Adipocyte (in vitro differentiated cells): ENCODE results near the gene KMT2E.

ENCODE experiments used
- DNase-seq: peaks from one replicate; pipeline ENCODE4 v3.0.0-alpha.2; 2015; ENCODE audit warnings: low read depth
- H3K27me3 ChIP-seq: replicated peaks from 2 replicates; pipeline ENCODE4 v1.7.0; 2013; ENCODE audit warnings: mild to moderate bottlenecking, low read length, moderate library complexity; ENCODE audit not compliant: control insufficient read depth, insufficient read depth
- H3K36me3 ChIP-seq: 2 replicates; pipeline ENCODE4 v1.7.0; 2013; ENCODE audit warnings: low read length, mild to moderate bottlenecking, moderate library complexity; ENCODE audit not compliant: control insufficient read depth, insufficient read depth, severe bottlenecking
- H3K4me1 ChIP-seq: 2 replicates; pipeline ENCODE4 v1.7.0; 2013; ENCODE audit warnings: mild to moderate bottlenecking, low read length, moderate library complexity; ENCODE audit not compliant: control insufficient read depth, insufficient read depth
- H3K4me3 ChIP-seq: 2 replicates; pipeline ENCODE4 v1.7.0; 2013; ENCODE audit warnings: mild to moderate bottlenecking, low read length, moderate library complexity
- H3K9ac ChIP-seq: 2 replicates; pipeline ENCODE4 v1.7.0; 2013; ENCODE audit warnings: mild to moderate bottlenecking, low read length, moderate library complexity
- H3K9me3 ChIP-seq: 2 replicates; pipeline ENCODE4 v1.7.0; 2013; ENCODE audit warnings: mild to moderate bottlenecking, low read length, moderate library complexity; ENCODE audit not compliant: control insufficient read depth

KMT2E gene

GRCh38 chr7:105094966-105095365 is 81.0 kb downstream of the KMT2E start:
- no peak overlapping the region for H3K4me3 ChIP-seq
- H3K27me3 ChIP-seq: no peaks in the 10 kb centered on the region
- no peak for DNase-seq
- H3K9ac ChIP-seq: no peak overlapping the region
- no peaks in the 10 kb centered on the region for H3K9me3 ChIP-seq
- peaks cover 72% of the 10 kb centered on the region for H3K36me3 ChIP-seq
- H3K4me1 ChIP-seq: peaks cover 9% of the 10 kb centered on the region

GRCh38 chr7:105096306-105096705 is 82.3 kb downstream of the KMT2E start:
- peaks cover 4% of the 10 kb centered on the region for H3K4me1 ChIP-seq
- DNase-seq: no peak
- no peak overlapping the region for H3K4me3 ChIP-seq
- no peaks in the 10 kb centered on the region for H3K27me3 ChIP-seq
- peaks cover 74% of the 10 kb centered on the region for H3K36me3 ChIP-seq
- no peaks in the 10 kb centered on the region for H3K9me3 ChIP-seq
- H3K9ac ChIP-seq: no peak overlapping the region

- DNase-seq: peak; percentile 88
- Histone ChIP-seq H3K9ac (no peak overlapping the region), H3K9me3 (no peaks in the 10 kb centered on the region), H3K27me3 (no peaks in the 10 kb centered on the region), H3K36me3 (peaks cover 76% of the 10 kb centered on the region), H3K4me1 (peaks cover 5% of the 10 kb centered on the region), H3K4me3 (no peak overlapping the region)
These were observed 83.6 kb downstream of the KMT2E start for GRCh38 chr7:105097619-105098018.

GRCh38 chr7:105098863-105099515 is 85.0 kb downstream of the KMT2E start:
- Histone ChIP-seq H3K4me1 (peaks cover 9% of the 10 kb centered on the region), H3K9ac (no peak overlapping the region), H3K27me3 (no peaks in the 10 kb centered on the region), H3K9me3 (no peaks in the 10 kb centered on the region), H3K4me3 (no peak overlapping the region), H3K36me3 (peaks cover 77% of the 10 kb centered on the region)
- no peak for DNase-seq

GRCh38 chr7:105101864-105102263 is 87.9 kb downstream of the KMT2E start:
- Histone ChIP-seq H3K27me3 (no peaks in the 10 kb centered on the region), H3K36me3 (peaks cover 83% of the 10 kb centered on the region), H3K9me3 (no peaks in the 10 kb centered on the region), H3K9ac (no peak overlapping the region), H3K4me1 (peaks cover 9% of the 10 kb centered on the region), H3K4me3 (no peak overlapping the region)
- DNase-seq: no peak

- Histone ChIP-seq H3K9ac (peak overlapping the region; percentile 9), H3K4me3 (no peak overlapping the region), H3K9me3 (no peaks in the 10 kb centered on the region), H3K36me3 (peaks cover 90% of the 10 kb centered on the region), H3K4me1 (peaks cover 9% of the 10 kb centered on the region), H3K27me3 (no peaks in the 10 kb centered on the region)
- peak; percentile 20 for DNase-seq
These were observed 88.8 kb downstream of the KMT2E start for GRCh38 chr7:105102557-105103352.

GRCh38 chr7:105105579-105105978 is 91.6 kb downstream of the KMT2E start:
- Histone ChIP-seq H3K4me1 (peaks cover 6% of the 10 kb centered on the region), H3K9ac (no peak overlapping the region), H3K9me3 (no peaks in the 10 kb centered on the region), H3K27me3 (no peaks in the 10 kb centered on the region), H3K4me3 (no peak overlapping the region), H3K36me3 (peaks cover 94% of the 10 kb centered on the region)
- no peak for DNase-seq

- Histone ChIP-seq H3K4me1 (peaks cover 6% of the 10 kb centered on the region), H3K9me3 (no peaks in the 10 kb centered on the region), H3K9ac (no peak overlapping the region), H3K36me3 (peaks cover 94% of the 10 kb centered on the region), H3K4me3 (no peak overlapping the region), H3K27me3 (no peaks in the 10 kb centered on the region)
- DNase-seq: no peak
These were observed 92.5 kb downstream of the KMT2E start for GRCh38 chr7:105106473-105106872.

- Histone ChIP-seq H3K36me3 (peaks cover 94% of the 10 kb centered on the region), H3K9ac (no peak overlapping the region), H3K4me3 (no peak overlapping the region), H3K4me1 (peaks cover 6% of the 10 kb centered on the region), H3K27me3 (no peaks in the 10 kb centered on the region), H3K9me3 (no peaks in the 10 kb centered on the region)
- DNase-seq: no peak
These were observed 93.5 kb downstream of the KMT2E start for GRCh38 chr7:105107458-105107857.

GRCh38 chr7:105112440-105113418 is 98.7 kb downstream of the KMT2E start:
- no peaks in the 10 kb centered on the region for H3K4me1 ChIP-seq
- no peak overlapping the region for H3K9ac ChIP-seq
- H3K27me3 ChIP-seq: no peaks in the 10 kb centered on the region
- peaks cover 91% of the 10 kb centered on the region for H3K36me3 ChIP-seq
- no peak overlapping the region for H3K4me3 ChIP-seq
- H3K9me3 ChIP-seq: no peaks in the 10 kb centered on the region
- no peak for DNase-seq
